Psoas muscle (tissue), 8 donors: ENCODE results near the gene DYNC1LI1. TPM values are rescaled to one million over a fixed set of nuclear protein-coding genes. Genes with fewer than 3 reads are reported as not detected.

ENCODE experiments used
- ATAC-seq, 4 donors: fragments of 200-7000 bp; cut with Tn5 transposase; one replicate each; pipeline ENCODE4 v1.9.1; 2020; ENCODE audit warnings: moderate library complexity in 3 of 4, mild to moderate bottlenecking in 2 of 4
- DNase-seq, 2 donors: peaks; one replicate each; pipeline ENCODE4 v3.0.0-alpha.2; 2020
- H3K27ac ChIP-seq: fragments of 200-600 bp; one replicate; pipeline ENCODE4 v1.8.0; 2022
- H3K27me3 ChIP-seq, 3 donors: fragments of 200-600 bp in 1 of 3; one replicate each; pipeline versions ENCODE4 v1.6.1 to v1.8.0; 2013 to 2022; ENCODE audit warnings: low read length in 2 of 3, mild to moderate bottlenecking in 2 of 3, moderate library complexity in 1 of 3; ENCODE audit not compliant: insufficient read depth in 3 of 3
- H3K36me3 ChIP-seq, 2 donors: fragments of 200-600 bp in 1 of 2; one replicate each; pipeline versions ENCODE4 v1.6.1 to v1.8.0; 2013 to 2022; ENCODE audit warnings: low read depth in 1 of 2, mild to moderate bottlenecking in 1 of 2, moderate library complexity in 1 of 2; ENCODE audit not compliant: insufficient read depth in 1 of 2
- H3K4me1 ChIP-seq: fragments of 200-600 bp; one replicate; pipeline ENCODE4 v1.8.0; 2022
- H3K4me3 ChIP-seq: fragments of 200-600 bp; one replicate; pipeline ENCODE4 v1.8.0; 2022; ENCODE audit warnings: mild to moderate bottlenecking
- H3K9me3 ChIP-seq: fragments of 200-600 bp; one replicate; pipeline ENCODE4 v1.8.0; 2022
- CTCF ChIP-seq: fragments of 200-600 bp; IDR thresholded peaks from one replicate; pipeline ENCODE4 v1.8.0; 2022; ENCODE audit warnings: antibody characterized with exemption
- WGBS, 3 donors: extraction: QIAGEN DNeasy Blood & Tissue Kit; methylation state at CpG; one replicate each; pipeline versions ENCODE4 v1.1.6 to v1.1.7; 2013; 5-methylcytosine and 5-hydroxymethylcytosine counted together
- intact Hi-C, 2 donors: fragments of 100-400 bp; cut with DNase I; formaldehyde crosslinking; loops; one replicate each; pipeline versions ENCODE4 v1.11.0 to v1.14.2; 2022
- polyA plus RNA-seq, 3 donors: library from polyadenylated mRNA; stranded (reverse); fragments of 200-250 nt; gene quantifications; one replicate each; pipeline ENCODE4 v1.2.3, GENCODE V29; 2013
- total RNA-seq, 4 donors: library from RNA; stranded (reverse); fragmentation: NEBNext Ultra II Directional in 2 of 4; extraction: Animal tissue kit (Norgen Biotek cat#: 25700) in 2 of 4; gene quantifications; one replicate each; pipeline versions ENCODE4 v1.2.1 to v1.2.4, GENCODE V29; 2021 to 2023
- donor health status: healthy with polysubstance abuse.
- donor health status: DM: no; HTN: no; CAD: no; lungs with moderate emphysema.
- donor health status: Bipolar disorder and iron deficiency.
- donor health status: healthy.
- donor health status: DM: yes; HTN: yes; CAD: no.
- donor health status: DM: no; HTN: no; CAD: no.
- donor health status: DM: no; HTN: no; CAD: no.
- donor health status: DM: yes; HTN: yes; CAD: no.

DYNC1LI1 gene
- total and polyA plus RNA-seq, 7 donors: 37.4 to 56.8 (median 47.3) TPM

GRCh38 chr3:32480604-32481003 is 90.1 kb downstream of the DYNC1LI1 start:
- Histone ChIP-seq H3K36me3 (peaks cover 0 to 30% of the 10 kb centered on the region in 2 donors), H3K27ac (no peak overlapping the region)

More at GRCh38 chr3:32480604-32481003, 90.1 kb downstream of the DYNC1LI1 start:
- 97 to 99% (median 98%) methylated on average over 1 of the region's 1 CpG for WGBS, 3 donors
- Histone ChIP-seq H3K4me1 (no peaks in the 10 kb centered on the region), H3K27me3 (no peaks in the 10 kb centered on the region), H3K9me3 (no peaks in the 10 kb centered on the region), H3K4me3 (no peak overlapping the region)
- no peak for TF ChIP-seq CTCF
- no peak for DNase-seq
- intact Hi-C loops: no loop called here
- no peak for ATAC-seq

Other genes with a start within 250 kb of the DYNC1LI1 start
- 10 to 100 TPM in 1 of 4 donors, 1 to 10 TPM in 3; 2.6 to 18.5 (median 6.1) TPM for gene CMTM7, start 179.0 kb downstream of the DYNC1LI1 start, total RNA-seq
- 1 to 10 TPM in 2 of 3 donors, under 1 TPM in 1; 0.65 to 2.6 (median 1.9) TPM for gene CMTM7, start 179.0 kb downstream of the DYNC1LI1 start, polyA plus RNA-seq
- gene CMTM6, start 68.0 kb downstream of the DYNC1LI1 start, total RNA-seq: 1 to 10 TPM; 4.5 to 8.0 (median 5.6) TPM
- gene CMTM6, start 68.0 kb downstream of the DYNC1LI1 start, polyA plus RNA-seq: 1 to 10 TPM; 3.7 to 5.5 (median 4.3) TPM
- 10 to 100 TPM; 10.3 to 18.1 (median 12.7) TPM for gene CNOT10, start 114.3 kb upstream of the DYNC1LI1 start, total RNA-seq
- 10 to 100 TPM; 10.9 to 15.4 (median 11.7) TPM for gene CNOT10, start 114.3 kb upstream of the DYNC1LI1 start, polyA plus RNA-seq
- not detected for gene TRIM71, start 247.1 kb upstream of the DYNC1LI1 start, total RNA-seq
- under 1 TPM in 1 of 3 donors, not detected in 2; 0.01 TPM for gene TRIM71, start 247.1 kb upstream of the DYNC1LI1 start, polyA plus RNA-seq